Measurements from ENCODE around the gene PARL. TPM values are rescaled to one million over a fixed set of nuclear protein-coding genes. Genes with fewer than 3 reads are reported as not detected.

The PARL gene
- total and polyA plus RNA-seq, 9 of the 15 experiments (the other 6 are each of a cell fraction or from before 2014, with no cell fraction given), result 39.5 to 82.4 (median 57.4) TPM

DNA sequence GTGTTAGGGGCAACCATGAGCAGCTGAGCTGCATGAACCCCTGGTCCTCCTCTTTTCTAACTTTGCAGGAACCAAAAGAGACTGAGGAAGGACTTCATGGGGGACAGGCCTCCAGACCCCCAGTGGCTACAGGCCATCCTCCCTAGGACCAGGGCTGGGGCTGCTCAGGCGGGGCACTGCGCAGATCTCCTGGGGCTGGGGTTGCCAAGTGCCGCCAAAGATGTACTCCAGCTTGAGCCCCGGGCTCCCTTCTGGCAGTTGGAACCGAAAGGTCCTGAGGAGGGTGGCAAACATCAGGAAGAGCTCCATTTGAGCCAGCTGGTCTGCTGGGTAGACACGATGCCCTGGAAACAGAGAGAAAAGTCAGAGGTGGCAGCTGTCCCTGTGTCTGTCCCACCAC, 11.1 kb upstream of the PARL start:
- Histone ChIP-seq H4K20me1 (replicated peaks; ENCODE audit: control insufficient read depth, insufficient read depth, low read length) (no peaks in the 10 kb centered on the region), H3K4me3 (no peak overlapping the region), H3K27me3 (ENCODE audit: control insufficient read depth in 2 of 2, insufficient read depth in 2 of 2, low read length in 2 of 2) (peaks cover 19 to 38% of the 10 kb centered on the region in 2 experiments; a peak in 4 of 5 replicates), H3K36me3 (ENCODE audit: control insufficient read depth, insufficient read depth, low read length) (no peaks in the 10 kb centered on the region), H3K27ac (ENCODE audit: extremely low read depth, low read depth, low read length) (no peak overlapping the region), H3K79me2 (ENCODE audit: control insufficient read depth, insufficient read depth, low read length) (no peaks in the 10 kb centered on the region), H3K4me2 (ENCODE audit: insufficient read depth, low read length) (no peak overlapping the region), H3K9me1 (ENCODE audit: control insufficient read depth, insufficient read depth, low read length) (no peaks in the 10 kb centered on the region), H3K9ac (ENCODE audit: insufficient read depth in 1 of 2, low read depth in 2 of 2, low read length in 2 of 2) (peak overlapping the region in 1 of 2 experiments; percentile 53; a peak in 1 of 4 replicates), H3K9me3 (replicated peaks; ENCODE audit: control insufficient read depth, insufficient read depth, low read depth, low read length) (no peaks in the 10 kb centered on the region), H2AFZ (ENCODE audit: low read depth, low read length) (no peak overlapping the region), H3K4me1 (replicated peaks in 1 of 2; ENCODE audit: control insufficient read depth in 2 of 2, insufficient read depth in 2 of 2, low read length in 2 of 2) (0 out of 5 replicates have a peak, but pooled peaks cover 0 to 3% of the 10 kb centered on the region in 2 experiments)
- BruUV-seq (replicated peaks), result no TSS peak
- intact Hi-C loops (cut with micrococcal nuclease), result loop anchor here (1.0 to 2.0 kb wide), 3 partner anchors 221 to 394 kb away; no protein-coding TSS in a partner anchor
- ATAC-seq, result no peak
- in situ Hi-C loops (cut with MboI), result loop anchor here (5.0 kb wide), 1 partner anchor 222 kb away; no protein-coding TSS in a partner anchor
- peak in 1 of 4 experiments; percentile 4 for DNase-seq (ENCODE audit: extremely low read depth in 1 of 4, low spot score in 3 of 4)
- FAIRE-seq, result no peak
- CTCF ChIA-PET (ENCODE audit: low intra/inter-chr PET ratio), result interaction anchor here (0.6 to 2.8 kb wide), 10 partner anchors 11 to 648 kb away, joined by 3 to 17 read pairs (median 8); partner anchors contain the start of genes ABCC5, EEF1AKMT4 and PARL
- POLR2A ChIA-PET, result interaction anchor here (0.6 to 1.8 kb wide), 8 partner anchors 10 to 449 kb away, joined by 3 to 7 read pairs (median 4); partner anchors contain the start of gene ABCF3
- WGBS (ENCODE audit: insufficient coverage, low coverage, missing lambda C conversion rate), result 33% methylated on average over 6 of the region's 6 CpGs
- TF ChIP-seq, protein P1, sequence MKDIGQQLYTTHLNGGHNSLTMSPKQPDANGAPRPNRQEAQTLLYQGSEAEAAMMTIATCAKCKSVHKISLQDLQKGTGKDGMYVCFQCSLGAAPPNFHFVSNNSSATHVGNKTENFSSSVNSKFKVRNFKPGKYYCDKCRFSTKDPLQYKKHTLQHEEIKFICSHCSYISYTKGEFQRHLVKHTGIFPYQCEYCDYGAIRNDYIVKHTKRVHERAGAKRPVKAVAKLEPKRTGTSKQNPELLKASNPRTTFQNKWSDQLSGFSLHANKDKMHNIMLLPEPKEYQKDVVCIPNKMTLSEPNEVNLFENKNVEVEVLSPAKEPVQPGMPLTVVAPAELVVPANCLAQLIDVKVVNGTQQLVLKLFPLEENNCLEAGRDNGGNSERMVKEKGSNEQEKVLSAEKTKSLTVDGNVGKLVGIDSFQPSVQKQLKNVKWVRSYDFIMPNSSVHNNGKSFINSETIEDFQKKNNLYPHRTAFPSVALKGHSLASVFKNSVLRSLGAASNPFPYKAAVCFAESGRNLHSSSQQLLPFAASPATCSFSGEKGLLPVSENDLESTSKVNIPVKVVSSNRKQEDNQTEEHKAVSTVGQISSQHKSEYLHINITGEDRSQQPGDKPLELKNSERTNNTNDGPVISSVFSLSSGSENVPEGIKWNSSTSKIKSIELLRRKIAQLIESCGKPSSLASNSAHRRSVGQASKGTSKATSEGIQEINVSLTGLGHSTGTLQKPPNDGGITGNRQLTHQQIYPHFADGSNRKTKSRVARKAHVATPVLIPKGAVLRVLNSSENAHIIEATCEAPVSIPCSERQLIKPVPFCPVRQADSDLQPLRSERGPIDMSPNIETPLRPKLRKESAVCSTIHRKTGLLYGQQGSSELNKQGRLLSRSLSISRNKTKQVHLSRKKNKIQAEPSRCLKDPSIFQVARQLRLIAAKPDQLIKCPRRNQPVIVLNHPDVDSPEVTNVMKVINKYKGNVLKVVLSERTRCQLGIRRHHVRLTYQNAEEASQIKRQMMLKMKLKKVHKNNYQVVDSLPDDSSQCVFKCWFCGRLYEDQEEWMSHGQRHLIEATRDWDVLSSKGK (CRISPR knock-in tag; IDR thresholded peaks at IDR 0.05), result no peak
- TF ChIP-seq CBFA2T3 (IDR thresholded peaks at IDR 0.05) (no peak), ZNF431 (CRISPR knock-in tag; IDR thresholded peaks at IDR 0.05) (no peak), NCOA6 (IDR thresholded peaks at IDR 0.05) (no peak), ZNF76 (CRISPR knock-in tag; IDR thresholded peaks at IDR 0.05; ENCODE audit: borderline replicate concordance) (no peak), POLR2B (IDR thresholded peaks at IDR 0.05; ENCODE audit: low read depth, partially characterized antibody) (no peak)
- TF ChIP-seq, protein P2, sequence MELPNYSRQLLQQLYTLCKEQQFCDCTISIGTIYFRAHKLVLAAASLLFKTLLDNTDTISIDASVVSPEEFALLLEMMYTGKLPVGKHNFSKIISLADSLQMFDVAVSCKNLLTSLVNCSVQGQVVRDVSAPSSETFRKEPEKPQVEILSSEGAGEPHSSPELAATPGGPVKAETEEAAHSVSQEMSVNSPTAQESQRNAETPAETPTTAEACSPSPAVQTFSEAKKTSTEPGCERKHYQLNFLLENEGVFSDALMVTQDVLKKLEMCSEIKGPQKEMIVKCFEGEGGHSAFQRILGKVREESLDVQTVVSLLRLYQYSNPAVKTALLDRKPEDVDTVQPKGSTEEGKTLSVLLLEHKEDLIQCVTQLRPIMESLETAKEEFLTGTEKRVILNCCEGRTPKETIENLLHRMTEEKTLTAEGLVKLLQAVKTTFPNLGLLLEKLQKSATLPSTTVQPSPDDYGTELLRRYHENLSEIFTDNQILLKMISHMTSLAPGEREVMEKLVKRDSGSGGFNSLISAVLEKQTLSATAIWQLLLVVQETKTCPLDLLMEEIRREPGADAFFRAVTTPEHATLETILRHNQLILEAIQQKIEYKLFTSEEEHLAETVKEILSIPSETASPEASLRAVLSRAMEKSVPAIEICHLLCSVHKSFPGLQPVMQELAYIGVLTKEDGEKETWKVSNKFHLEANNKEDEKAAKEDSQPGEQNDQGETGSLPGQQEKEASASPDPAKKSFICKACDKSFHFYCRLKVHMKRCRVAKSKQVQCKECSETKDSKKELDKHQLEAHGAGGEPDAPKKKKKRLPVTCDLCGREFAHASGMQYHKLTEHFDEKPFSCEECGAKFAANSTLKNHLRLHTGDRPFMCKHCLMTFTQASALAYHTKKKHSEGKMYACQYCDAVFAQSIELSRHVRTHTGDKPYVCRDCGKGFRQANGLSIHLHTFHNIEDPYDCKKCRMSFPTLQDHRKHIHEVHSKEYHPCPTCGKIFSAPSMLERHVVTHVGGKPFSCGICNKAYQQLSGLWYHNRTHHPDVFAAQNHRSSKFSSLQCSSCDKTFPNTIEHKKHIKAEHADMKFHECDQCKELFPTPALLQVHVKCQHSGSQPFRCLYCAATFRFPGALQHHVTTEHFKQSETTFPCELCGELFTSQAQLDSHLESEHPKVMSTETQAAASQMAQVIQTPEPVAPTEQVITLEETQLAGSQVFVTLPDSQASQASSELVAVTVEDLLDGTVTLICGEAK (IDR thresholded peaks at IDR 0.05), result no peak
- TF ChIP-seq, protein P2 (CRISPR knock-in tag; IDR thresholded peaks at IDR 0.05), result no peak
